Bronchial epithelial cell (primary cell): ENCODE data around the gene FKBP6. TPM values are rescaled to one million over a fixed set of nuclear protein-coding genes. Genes with fewer than 3 reads are reported as not detected.
"Not testable (repeated sequence)": the region's sequence is repeated elsewhere in the genome, so short reads cannot be mapped to it uniquely, and the experiment has no call there.

Source experiments
- DNase-seq: peaks from one replicate; pipeline ENCODE4 v3.0.0-alpha.2; 2010; ENCODE audit warnings: low read depth
- FAIRE-seq: peaks from 2 replicates; lab custom pipeline; 2011; peaks lifted over from hg19 to GRCh38; lab: Jason Lieb, UNC
- H3K27me3 ChIP-seq: 2 replicates; pipeline ENCODE4 v1.5.1; 2011; ENCODE audit warnings: low read length; ENCODE audit not compliant: control insufficient read depth, insufficient read depth
- H3K36me3 ChIP-seq: 2 replicates; pipeline ENCODE4 v1.5.1; 2011; ENCODE audit warnings: low read length; ENCODE audit not compliant: control insufficient read depth, insufficient read depth
- H3K4me3 ChIP-seq: 2 replicates; pipeline ENCODE4 v1.5.1; 2011; ENCODE audit warnings: mild to moderate bottlenecking, low read depth, low read length, control low read depth
- CTCF ChIP-seq: IDR thresholded peaks from 2 replicates; pipeline ENCODE4 v1.5.1; 2011; ENCODE audit warnings: mild to moderate bottlenecking, moderate library complexity, low read length, control low read depth, inconsistent platforms; ENCODE audit not compliant: insufficient read depth, severe bottlenecking
- total RNA-seq: library from RNA; depleted of rRNA; stranded (reverse); fragments of >200 nt; gene quantifications from 2 replicates; pipeline ENCODE4 v1.2.1, GENCODE V29; 2014

FKBP6 gene
- total RNA-seq, 1 donor from 2014 or later = not detected

GRCh38 chr7:73314271-73314670 is 13.7 kb upstream of the FKBP6 start:
- DNase-seq (no peak), FAIRE-seq (no peak)
- Histone ChIP-seq H3K36me3 (no peaks in the 10 kb centered on the region), H3K27me3 (no peaks in the 10 kb centered on the region), H3K4me3 (no peak overlapping the region)
- TF ChIP-seq CTCF = no peak

- Histone ChIP-seq H3K4me3 (no peak overlapping the region), H3K27me3 (no peaks in the 10 kb centered on the region), H3K36me3 (no peaks in the 10 kb centered on the region)
- no peak for TF ChIP-seq CTCF
- FAIRE-seq (no peak), DNase-seq (no peak)
Observed at GRCh38 chr7:73316521-73316920, 11.4 kb upstream of the FKBP6 start.

GRCh38 chr7:73318656-73319204 is 9.2 kb upstream of the FKBP6 start:
- not testable (repeated sequence) for DNase-seq, FAIRE-seq, H3K36me3 ChIP-seq, H3K4me3 ChIP-seq, H3K27me3 ChIP-seq

GRCh38 chr7:73319541-73319940 is 8.4 kb upstream of the FKBP6 start:
- not testable (repeated sequence) for FAIRE-seq, H3K36me3 ChIP-seq, H3K27me3 ChIP-seq, DNase-seq, H3K4me3 ChIP-seq

GRCh38 chr7:73320009-73320408 is 8.0 kb upstream of the FKBP6 start:
- not testable (repeated sequence) for FAIRE-seq, H3K27me3 ChIP-seq, DNase-seq, H3K4me3 ChIP-seq, H3K36me3 ChIP-seq

GRCh38 chr7:73323434-73324080 is 4.4 kb upstream of the FKBP6 start:
- not testable (repeated sequence) for H3K4me3 ChIP-seq, DNase-seq, FAIRE-seq

GRCh38 chr7:73324081-73324845 is 3.7 kb upstream of the FKBP6 start:
- FAIRE-seq, H3K36me3 ChIP-seq, H3K27me3 ChIP-seq, H3K4me3 ChIP-seq: not testable (repeated sequence)
- TF ChIP-seq CTCF = peak; percentile 78
- DNase-seq = peak; percentile 29

More at GRCh38 chr7:73323434-73324080, 4.4 kb upstream of the FKBP6 start:
- H3K36me3 ChIP-seq, H3K27me3 ChIP-seq: not testable (repeated sequence)

- not testable (repeated sequence) for H3K27me3 ChIP-seq, DNase-seq, H3K4me3 ChIP-seq, H3K36me3 ChIP-seq, FAIRE-seq
Observed at GRCh38 chr7:73325424-73325823, 2.5 kb upstream of the FKBP6 start.

- not testable (repeated sequence) for FAIRE-seq, H3K36me3 ChIP-seq, H3K27me3 ChIP-seq, H3K4me3 ChIP-seq, DNase-seq
Observed at GRCh38 chr7:73327449-73327848, 512 bp upstream of the FKBP6 start.
